Choroid plexus epithelial cell (primary cell): ENCODE data around the gene GRB10.

Experiments
- DNase-seq: peaks from one replicate; pipeline ENCODE4 v3.0.0-alpha.2; 2010; ENCODE audit warnings: low read depth
- H3K4me3 ChIP-seq: 2 replicates; pipeline ENCODE4 v1.5.1; 2011; ENCODE audit warnings: low read depth, mild to moderate bottlenecking, control low read depth, low read length, moderate library complexity
- CTCF ChIP-seq: conservative IDR thresholded peaks from 2 replicates; pipeline ENCODE4 v1.5.1; 2011; ENCODE audit warnings: low read depth, mild to moderate bottlenecking, control low read depth, inconsistent platforms, low read length, moderate library complexity

GRB10 gene

GRCh38 chr7:50788382-50788781 lies 5.7 kb upstream of the GRB10 start:
- DNase-seq, result no peak
- H3K4me3 ChIP-seq, result no peak overlapping the region
- TF ChIP-seq CTCF, result no peak

GRCh38 chr7:50787825-50788224 lies 5.1 kb upstream of the GRB10 start:
- H3K4me3 ChIP-seq, result no peak overlapping the region
- no peak for TF ChIP-seq CTCF
- DNase-seq, result no peak

GRCh38 chr7:50785346-50785745 lies 2.6 kb upstream of the GRB10 start:
- no peak for DNase-seq
- no peak overlapping the region for H3K4me3 ChIP-seq
- no peak for TF ChIP-seq CTCF

- no peak for TF ChIP-seq CTCF
- H3K4me3 ChIP-seq, result no peak overlapping the region
- peak; percentile 61 for DNase-seq
These were observed 1.3 kb upstream of the GRB10 start for GRCh38 chr7:50783801-50784507.

- no peak for DNase-seq
- TF ChIP-seq CTCF, result no peak
- no peak overlapping the region for H3K4me3 ChIP-seq
These were observed 607 bp upstream of the GRB10 start for GRCh38 chr7:50783303-50783702.

- DNase-seq, result no peak
- H3K4me3 ChIP-seq, result peak overlapping the region; percentile 27
- no peak for TF ChIP-seq CTCF
These were observed 1.1 kb downstream of the GRB10 start for GRCh38 chr7:50781381-50782293.
